Uterus (tissue), 4 donors: Measurements from ENCODE around the gene PDZK1IP1. TPM values are rescaled to one million over a fixed set of nuclear protein-coding genes. Genes with fewer than 3 reads are reported as not detected.
"Not testable (repeated sequence)": the region's sequence is repeated elsewhere in the genome, so short reads cannot be mapped to it uniquely, and the experiment has no call there.

ENCODE experiments used
- DNase-seq, 2 donors: peaks; one replicate each; pipeline ENCODE4 v3.0.0-alpha.2; 2019 to 2020
- H3K27ac ChIP-seq, 2 donors: fragments of 200-600 bp; sonication (generic); 1 replicate in 1 of 2; 2 replicates in 1 of 2; pipeline ENCODE4 v1.5.1; 2016 to 2018
- H3K27me3 ChIP-seq, 2 donors: fragments of 200-600 bp; sonication (generic); one replicate each; pipeline ENCODE4 v1.5.1; 2018 to 2019; ENCODE audit warnings: control low read depth in 1 of 2
- H3K36me3 ChIP-seq, 2 donors: fragments of 200-600 bp; sonication (generic); one replicate each; pipeline ENCODE4 v1.5.1; 2019; ENCODE audit warnings: control low read depth in 1 of 2
- H3K4me1 ChIP-seq, 2 donors: fragments of 200-600 bp; sonication (generic); one replicate each; pipeline ENCODE4 v1.5.1; 2018 to 2019; ENCODE audit warnings: control low read depth in 1 of 2
- H3K4me3 ChIP-seq, 2 donors: fragments of 200-600 bp; sonication (generic); 1 replicate in 1 of 2; 2 replicates in 1 of 2; pipeline ENCODE4 v1.5.1; 2018 to 2019; ENCODE audit warnings: mild to moderate bottlenecking in 1 of 2
- H3K9me3 ChIP-seq, 2 donors: fragments of 200-600 bp; sonication (generic); one replicate each; pipeline ENCODE4 v1.5.1; 2019; ENCODE audit warnings: control low read depth in 1 of 2
- POLR2A ChIP-seq, 2 donors: fragments of 450-650 bp; IDR thresholded peaks; one replicate each; pipeline ENCODE4 v1.6.1; 2016; ENCODE audit warnings: antibody characterized with exemption in 2 of 2, mild to moderate bottlenecking in 1 of 2, moderate library complexity in 1 of 2
- intact Hi-C: fragments of 100-400 bp; cut with DNase I; formaldehyde crosslinking; loops from one replicate; pipeline ENCODE4 v1.15.1; 2023; ENCODE audit warnings: low total_unique reads
- total RNA-seq, 4 donors: library from RNA; depleted of rRNA in 3 of 4; stranded (reverse); fragments of >200 nt in 3 of 4; gene quantifications; one replicate each; pipeline versions ENCODE4 v1.1.0 to v1.2.4, GENCODE V29; 2014 to 2023
- TF ChIP-seq, protein P1 (sequence below), 4 experiments: fragments of 200-600 bp in 2 of 4; fragments of 450-650 bp in 2 of 4; sonication (generic) in 2 of 4; IDR thresholded peaks; one replicate each; pipeline ENCODE4 v1.5.1; 2016 to 2019; ENCODE audit warnings: antibody characterized with exemption in 4 of 4, mild to moderate bottlenecking in 2 of 4, moderate library complexity in 1 of 4
- donor health status: DM: yes; HTN: yes; CAD: no.

Gene PDZK1IP1
- total RNA-seq, 4 donors from 2014 or later = 0.48 TPM; not detected in 3

DNA sequence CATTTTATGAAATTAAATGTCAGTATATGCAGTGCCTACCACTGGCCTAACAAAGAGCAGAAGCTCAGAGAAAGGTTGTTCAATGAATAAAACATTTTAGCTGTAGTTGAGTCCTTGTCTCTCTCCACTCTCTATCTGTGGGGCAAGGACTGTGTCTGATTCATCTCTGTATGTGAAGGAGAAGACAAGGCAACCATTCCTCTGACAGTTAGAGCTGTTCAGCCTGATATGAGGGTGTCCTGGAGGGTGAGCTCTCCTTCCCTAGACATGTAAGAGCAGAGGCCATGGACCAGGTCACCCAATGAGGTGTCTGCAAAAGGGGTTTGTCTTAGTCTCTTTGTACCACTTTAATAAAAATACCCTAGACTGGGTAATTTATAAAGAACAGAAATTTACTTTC is 4.5 kb upstream of the PDZK1IP1 start:
- H3K27me3 ChIP-seq = no peaks in the 10 kb centered on the region
- intact Hi-C loops = no loop called here

DNA sequence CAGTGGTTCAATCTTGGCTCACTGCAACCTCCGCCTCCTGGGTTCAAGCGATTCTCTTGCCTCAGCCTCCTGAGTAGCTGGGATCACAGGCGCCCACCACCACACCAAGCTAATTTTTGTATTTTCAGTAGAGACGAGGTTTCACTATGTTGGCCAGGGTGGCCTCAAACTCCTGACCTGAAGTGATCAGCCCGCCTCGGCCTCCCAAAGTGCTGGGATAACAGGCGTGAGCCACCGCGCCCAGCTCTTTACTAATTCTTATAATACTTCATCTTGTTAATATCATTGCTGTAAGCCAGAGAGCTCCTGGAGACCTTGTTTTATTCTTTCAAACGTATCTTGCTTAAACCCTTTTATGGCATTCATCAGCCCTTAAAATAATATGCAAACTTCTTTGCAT is 3.7 kb upstream of the PDZK1IP1 start:
- DNase-seq, H3K27me3 ChIP-seq, H3K36me3 ChIP-seq, H3K4me3 ChIP-seq, H3K27ac ChIP-seq, intact Hi-C loops, H3K9me3 ChIP-seq: not testable (repeated sequence)
- peaks cover 0 to 12% of the 10 kb centered on the region in 2 donors for H3K4me1 ChIP-seq

More for the DNA sequence above, 4.5 kb upstream of the PDZK1IP1 start:
- H3K27ac ChIP-seq = no peak overlapping the region
- DNase-seq = no peak
- H3K4me1 ChIP-seq = peaks cover 0 to 12% of the 10 kb centered on the region in 2 donors
- no peaks in the 10 kb centered on the region for H3K36me3 ChIP-seq
- TF ChIP-seq, protein P1, sequence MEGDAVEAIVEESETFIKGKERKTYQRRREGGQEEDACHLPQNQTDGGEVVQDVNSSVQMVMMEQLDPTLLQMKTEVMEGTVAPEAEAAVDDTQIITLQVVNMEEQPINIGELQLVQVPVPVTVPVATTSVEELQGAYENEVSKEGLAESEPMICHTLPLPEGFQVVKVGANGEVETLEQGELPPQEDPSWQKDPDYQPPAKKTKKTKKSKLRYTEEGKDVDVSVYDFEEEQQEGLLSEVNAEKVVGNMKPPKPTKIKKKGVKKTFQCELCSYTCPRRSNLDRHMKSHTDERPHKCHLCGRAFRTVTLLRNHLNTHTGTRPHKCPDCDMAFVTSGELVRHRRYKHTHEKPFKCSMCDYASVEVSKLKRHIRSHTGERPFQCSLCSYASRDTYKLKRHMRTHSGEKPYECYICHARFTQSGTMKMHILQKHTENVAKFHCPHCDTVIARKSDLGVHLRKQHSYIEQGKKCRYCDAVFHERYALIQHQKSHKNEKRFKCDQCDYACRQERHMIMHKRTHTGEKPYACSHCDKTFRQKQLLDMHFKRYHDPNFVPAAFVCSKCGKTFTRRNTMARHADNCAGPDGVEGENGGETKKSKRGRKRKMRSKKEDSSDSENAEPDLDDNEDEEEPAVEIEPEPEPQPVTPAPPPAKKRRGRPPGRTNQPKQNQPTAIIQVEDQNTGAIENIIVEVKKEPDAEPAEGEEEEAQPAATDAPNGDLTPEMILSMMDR (IDR thresholded peaks at IDR 0.05) = no peak
- TF ChIP-seq POLR2A (IDR thresholded peaks at IDR 0.05) = no peak
- no peak overlapping the region for H3K4me3 ChIP-seq
- H3K9me3 ChIP-seq = no peaks in the 10 kb centered on the region

DNA sequence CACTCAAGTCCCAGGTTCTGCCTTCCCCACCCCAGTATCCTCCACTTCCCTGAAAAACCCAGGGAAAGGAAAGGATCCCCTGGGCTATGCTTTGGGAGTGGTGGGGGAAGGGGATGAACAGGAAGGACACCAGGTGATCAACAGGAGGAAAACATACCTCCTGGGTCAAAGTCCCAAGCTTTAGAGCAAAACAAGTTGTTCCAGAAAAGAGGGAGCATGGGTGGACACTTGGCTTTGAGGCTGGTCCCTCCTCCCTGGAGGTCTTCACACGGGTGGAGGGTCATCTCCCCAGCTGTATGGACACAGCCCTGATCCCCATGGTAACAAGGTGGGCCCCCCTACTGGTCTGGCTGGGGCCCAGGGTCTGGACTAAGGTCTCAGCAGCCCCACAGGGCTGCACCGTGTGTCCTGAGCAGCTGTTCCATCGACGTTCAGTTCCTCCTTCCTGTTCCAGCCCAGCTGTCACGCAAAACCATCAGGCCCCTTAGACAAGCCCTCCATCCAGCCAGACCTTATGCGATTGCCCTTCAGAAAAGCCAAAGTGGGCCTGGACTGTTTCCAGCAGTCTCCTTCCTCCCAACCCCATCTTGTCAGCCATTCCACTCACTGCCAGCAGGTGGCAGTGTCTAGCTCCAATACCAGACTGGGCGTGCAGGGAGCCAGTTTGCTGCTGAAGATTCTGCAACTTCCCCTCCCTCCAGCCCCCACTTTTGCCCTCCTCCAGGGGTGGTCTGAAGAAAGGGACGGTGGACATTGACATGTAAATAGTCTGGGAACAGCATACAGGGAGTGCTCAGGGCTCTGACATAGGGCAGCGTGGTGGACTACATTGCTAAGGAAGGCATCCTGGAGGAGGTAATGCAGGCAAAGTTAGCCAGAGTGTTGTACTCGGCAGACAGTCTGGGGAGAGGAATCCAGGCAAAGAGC is 2.9 kb upstream of the PDZK1IP1 start:
- DNase-seq = peak; percentile 70 to 71
- H3K27me3 ChIP-seq = no peaks in the 10 kb centered on the region
- TF ChIP-seq POLR2A (IDR thresholded peaks at IDR 0.05) = no peak
- TF ChIP-seq, protein P1 (IDR thresholded peaks at IDR 0.05) = peak; percentile 65 to 83 (median 81)
- no peaks in the 10 kb centered on the region for H3K9me3 ChIP-seq
- intact Hi-C loops = no loop called here
- no peak overlapping the region for H3K4me3 ChIP-seq
- peaks cover 0 to 12% of the 10 kb centered on the region in 2 donors for H3K4me1 ChIP-seq
- H3K36me3 ChIP-seq = no peaks in the 10 kb centered on the region
- no peak overlapping the region for H3K27ac ChIP-seq

DNA sequence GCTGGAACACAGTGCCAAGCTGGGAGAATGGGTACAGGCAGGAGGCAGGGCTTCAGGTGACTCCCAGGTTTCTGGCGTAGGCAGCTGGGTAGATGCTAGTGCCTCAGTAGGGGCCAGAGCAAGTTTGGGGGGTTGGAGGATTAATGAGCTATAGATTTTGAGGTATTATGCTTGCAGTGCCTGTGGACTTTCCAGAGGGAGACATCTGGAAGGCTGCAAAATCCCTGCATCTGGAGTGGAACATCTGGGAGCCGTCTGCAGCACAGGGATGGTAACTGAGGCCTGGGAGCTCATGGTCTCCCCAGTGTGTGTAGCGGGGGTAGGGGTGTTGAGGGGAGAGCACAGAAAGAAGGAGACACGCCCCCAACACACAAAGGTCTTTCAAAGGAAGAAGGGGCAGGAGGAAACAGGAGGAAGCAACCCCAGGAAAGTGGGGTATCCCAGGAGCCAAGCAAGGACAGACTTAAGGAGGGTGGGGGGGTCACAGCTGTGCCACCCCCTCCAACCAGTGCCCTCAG is 2.2 kb upstream of the PDZK1IP1 start:
- H3K27me3 ChIP-seq = no peaks in the 10 kb centered on the region
- intact Hi-C loops = no loop called here
- H3K4me1 ChIP-seq = peaks cover 0 to 12% of the 10 kb centered on the region in 2 donors
- H3K27ac ChIP-seq = no peak overlapping the region
- no peak overlapping the region for H3K4me3 ChIP-seq
- no peaks in the 10 kb centered on the region for H3K9me3 ChIP-seq
- no peaks in the 10 kb centered on the region for H3K36me3 ChIP-seq
- no peak for TF ChIP-seq POLR2A (IDR thresholded peaks at IDR 0.05)
- TF ChIP-seq, protein P1 (IDR thresholded peaks at IDR 0.05) = no peak
- no peak for DNase-seq

DNA sequence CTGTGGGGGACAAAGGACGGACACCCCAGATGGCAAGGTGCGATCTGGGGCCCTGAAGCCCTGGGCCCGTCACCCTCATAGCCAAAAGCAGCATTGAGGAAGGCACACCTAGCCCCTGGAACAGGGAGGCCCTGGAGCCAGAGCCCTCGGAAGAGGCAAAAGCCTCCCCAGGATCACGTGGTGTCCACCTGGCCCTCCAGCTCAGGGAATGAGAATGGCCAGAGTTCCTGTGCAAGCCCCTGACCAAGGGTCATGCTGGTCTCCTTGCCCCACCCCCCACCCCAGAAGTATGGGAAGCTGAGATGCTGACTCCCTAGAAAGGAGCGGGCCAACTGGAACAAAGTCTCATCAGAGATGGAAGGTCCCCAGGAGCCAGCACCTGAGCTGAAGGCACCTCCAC is 1.0 kb upstream of the PDZK1IP1 start:
- no peak overlapping the region for H3K4me3 ChIP-seq

More for the DNA sequence above, 1.0 kb upstream of the PDZK1IP1 start:
- Histone ChIP-seq H3K27me3 (no peaks in the 10 kb centered on the region), H3K36me3 (no peaks in the 10 kb centered on the region), H3K4me1 (peaks cover 0 to 12% of the 10 kb centered on the region in 2 donors), H3K27ac (no peak overlapping the region), H3K9me3 (no peaks in the 10 kb centered on the region)
- TF ChIP-seq, protein P1 (IDR thresholded peaks at IDR 0.05) = no peak
- no peak for TF ChIP-seq POLR2A (IDR thresholded peaks at IDR 0.05)
- DNase-seq = no peak
- intact Hi-C loops = no loop called here
